ENCODE data around the gene AJAP1. TPM values are rescaled to one million over a fixed set of nuclear protein-coding genes. Genes with fewer than 3 reads are reported as not detected.

AJAP1 gene
- total and polyA plus RNA-seq, 10 of the 15 experiments (the other 5 are each of a cell fraction or from before 2014, with no cell fraction given), result not detected

DNA sequence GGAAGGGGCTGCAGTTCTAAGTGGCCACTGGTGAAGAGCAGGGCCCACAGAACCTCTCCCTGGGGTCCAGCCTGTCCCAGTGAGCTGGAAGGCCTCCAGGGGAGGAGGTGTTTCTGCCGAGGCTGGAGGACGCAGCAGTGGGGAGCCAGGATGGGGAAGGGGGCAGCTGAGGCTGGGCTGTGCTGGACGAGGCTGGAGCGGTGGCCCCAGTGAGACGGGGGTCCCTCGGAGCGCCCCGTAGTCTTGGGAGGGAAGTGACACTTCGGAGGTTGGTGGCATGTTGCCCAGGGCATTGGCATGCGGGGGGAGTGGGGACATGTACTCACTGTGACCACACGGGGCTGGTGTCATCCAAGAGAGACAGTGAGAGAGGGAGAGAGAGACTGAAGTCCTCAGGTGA lies 33.5 kb downstream of the AJAP1 start (continued):
- TF ChIP-seq NFIC (IDR thresholded peaks at IDR 0.05; ENCODE audit: low read depth, low read length), result no peak
- TF ChIP-seq HCFC1 (IDR thresholded peaks at IDR 0.05; ENCODE audit: low read length), result no peak
- TF ChIP-seq PRDM15 (CRISPR knock-in tag; IDR thresholded peaks at IDR 0.05), result no peak
- no peak for TF ChIP-seq NR2C2 (IDR thresholded peaks at IDR 0.05; ENCODE audit: borderline replicate concordance, control insufficient read depth, insufficient read length, low read depth)
- TF ChIP-seq BCL3 (IDR thresholded peaks at IDR 0.05; ENCODE audit: borderline replicate concordance, insufficient read depth, low read depth, low read length, poor library complexity, severe bottlenecking), result no peak
- TF ChIP-seq BMI1 (IDR thresholded peaks at IDR 0.05; ENCODE audit: borderline replicate concordance), result no peak
- no peak for TF ChIP-seq SRF (IDR thresholded peaks at IDR 0.05; ENCODE audit: low read depth in 2 of 2, low read length in 2 of 2)
- TF ChIP-seq, protein P1, sequence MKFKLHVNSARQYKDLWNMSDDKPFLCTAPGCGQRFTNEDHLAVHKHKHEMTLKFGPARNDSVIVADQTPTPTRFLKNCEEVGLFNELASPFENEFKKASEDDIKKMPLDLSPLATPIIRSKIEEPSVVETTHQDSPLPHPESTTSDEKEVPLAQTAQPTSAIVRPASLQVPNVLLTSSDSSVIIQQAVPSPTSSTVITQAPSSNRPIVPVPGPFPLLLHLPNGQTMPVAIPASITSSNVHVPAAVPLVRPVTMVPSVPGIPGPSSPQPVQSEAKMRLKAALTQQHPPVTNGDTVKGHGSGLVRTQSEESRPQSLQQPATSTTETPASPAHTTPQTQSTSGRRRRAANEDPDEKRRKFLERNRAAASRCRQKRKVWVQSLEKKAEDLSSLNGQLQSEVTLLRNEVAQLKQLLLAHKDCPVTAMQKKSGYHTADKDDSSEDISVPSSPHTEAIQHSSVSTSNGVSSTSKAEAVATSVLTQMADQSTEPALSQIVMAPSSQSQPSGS (IDR thresholded peaks at IDR 0.05; ENCODE audit: low read length), result no peak
- no peak for TF ChIP-seq FOXM1 (IDR thresholded peaks at IDR 0.05; ENCODE audit: low read depth, low read length)
- TF ChIP-seq, protein P2, sequence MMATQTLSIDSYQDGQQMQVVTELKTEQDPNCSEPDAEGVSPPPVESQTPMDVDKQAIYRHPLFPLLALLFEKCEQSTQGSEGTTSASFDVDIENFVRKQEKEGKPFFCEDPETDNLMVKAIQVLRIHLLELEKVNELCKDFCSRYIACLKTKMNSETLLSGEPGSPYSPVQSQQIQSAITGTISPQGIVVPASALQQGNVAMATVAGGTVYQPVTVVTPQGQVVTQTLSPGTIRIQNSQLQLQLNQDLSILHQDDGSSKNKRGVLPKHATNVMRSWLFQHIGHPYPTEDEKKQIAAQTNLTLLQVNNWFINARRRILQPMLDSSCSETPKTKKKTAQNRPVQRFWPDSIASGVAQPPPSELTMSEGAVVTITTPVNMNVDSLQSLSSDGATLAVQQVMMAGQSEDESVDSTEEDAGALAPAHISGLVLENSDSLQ (IDR thresholded peaks at IDR 0.05), result no peak
